LNCaP clone FGC (cell line): ENCODE measurements around the gene MATN4.

ENCODE experiments used
- DNase-seq: peaks from one replicate; pipeline ENCODE4 v3.0.0-alpha.2; 2011; ENCODE audit warnings: low read depth
- H3K4me3 ChIP-seq: 2 replicates; pipeline ENCODE4 v1.5.1; 2011; ENCODE audit warnings: mild to moderate bottlenecking, low read depth, low read length, control low read depth
- CTCF ChIP-seq: IDR thresholded peaks from 2 replicates; pipeline ENCODE4 v1.5.1; 2012; ENCODE audit warnings: mild to moderate bottlenecking; ENCODE audit not compliant: control insufficient read depth, insufficient read depth; ENCODE audit errors: extremely low read depth

The MATN4 gene

GRCh38 chr20:45305262-45305661, 2.8 kb downstream of the MATN4 start:
- no peak for TF ChIP-seq CTCF
- no peak overlapping the region for H3K4me3 ChIP-seq
- DNase-seq: no peak

GRCh38 chr20:45304464-45304999, 3.6 kb downstream of the MATN4 start:
- DNase-seq: no peak
- H3K4me3 ChIP-seq: no peak overlapping the region
- TF ChIP-seq CTCF: no peak

DNA sequence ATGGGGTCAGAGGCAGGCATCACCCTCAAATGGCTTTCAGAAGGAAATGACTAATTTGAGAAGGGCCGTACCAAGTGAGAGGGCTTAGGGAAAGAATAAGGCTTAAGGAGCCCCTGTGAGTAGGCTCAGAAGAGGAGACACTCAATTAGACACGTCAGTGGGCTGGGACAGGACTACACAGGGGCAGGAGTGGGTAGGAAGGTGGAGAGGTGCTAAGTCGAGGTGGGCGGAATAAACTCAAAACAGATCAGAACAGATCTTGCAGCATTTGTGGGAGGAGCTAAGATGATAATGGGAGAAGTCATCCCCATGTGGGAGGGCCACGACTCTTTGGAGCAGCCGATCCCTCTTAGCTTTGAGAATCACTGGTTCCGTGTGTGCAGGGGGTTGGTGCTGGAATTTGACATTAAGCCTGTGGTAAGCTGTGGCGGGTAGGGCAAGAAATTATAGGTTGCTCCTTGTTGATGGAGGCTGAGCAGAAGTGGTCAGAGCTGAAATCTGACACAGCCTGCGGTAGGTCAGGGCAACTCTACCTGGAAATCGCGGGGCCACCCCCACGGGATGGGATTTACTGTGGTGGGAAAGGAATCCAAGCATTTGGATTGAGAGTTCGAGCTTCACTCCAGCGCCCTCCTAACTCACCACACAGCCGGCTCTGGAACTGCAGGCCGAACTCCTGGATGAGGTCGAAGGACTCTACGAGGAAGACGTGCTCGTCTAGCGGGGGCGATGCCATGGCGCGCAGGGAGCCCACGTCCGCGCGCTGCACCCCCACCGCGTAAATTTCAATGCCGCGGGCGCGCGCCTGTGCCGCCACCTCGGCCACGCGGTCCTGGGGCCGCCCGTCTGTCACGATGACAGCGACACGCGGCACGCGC, 4.3 kb downstream of the MATN4 start:
- no peak overlapping the region for H3K4me3 ChIP-seq
- no peak for DNase-seq
- TF ChIP-seq CTCF: no peak

DNA sequence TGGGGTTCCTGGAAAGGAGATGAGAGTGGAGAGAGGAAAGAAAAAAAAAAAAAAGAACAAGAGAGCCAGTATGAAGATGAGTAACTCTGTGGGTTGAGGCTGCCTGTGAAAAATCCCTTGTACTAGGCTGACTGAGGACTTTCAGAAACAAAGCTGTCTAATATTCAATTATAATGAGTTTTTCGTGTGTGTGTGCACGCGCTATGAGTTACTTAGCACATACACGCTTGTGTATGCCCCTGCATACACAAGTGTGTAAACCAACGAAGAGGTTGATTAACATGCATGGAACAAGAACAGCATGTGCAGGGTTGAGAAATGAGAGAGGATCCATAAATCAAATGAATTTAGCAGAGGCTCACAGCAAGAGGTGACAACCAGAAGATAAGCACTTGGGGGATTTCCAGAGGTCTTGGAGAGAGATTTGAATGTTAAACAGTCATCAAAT, 6.3 kb downstream of the MATN4 start:
- TF ChIP-seq CTCF: no peak
- no peak overlapping the region for H3K4me3 ChIP-seq
- no peak for DNase-seq

DNA sequence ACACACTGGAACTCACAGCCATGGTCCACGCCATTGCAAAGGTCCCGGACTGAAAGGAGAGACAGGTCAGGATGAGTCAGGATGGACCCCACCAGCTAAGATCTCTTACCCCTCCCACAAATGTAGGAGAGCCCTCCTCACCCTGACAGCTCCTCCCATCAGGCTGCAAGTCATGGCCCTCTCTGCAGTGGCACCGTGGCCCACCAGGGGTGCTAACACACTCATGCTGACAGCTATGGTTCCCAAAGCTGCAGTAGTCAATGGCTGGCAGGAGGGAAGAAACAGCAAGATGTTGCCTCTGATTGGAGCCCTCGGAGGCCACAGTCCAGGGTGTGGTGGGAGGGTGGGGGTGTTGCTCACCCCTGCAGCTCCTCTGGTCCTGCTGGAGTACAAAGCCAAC, 7.1 kb downstream of the MATN4 start:
- DNase-seq: no peak
- no peak for TF ChIP-seq CTCF
- H3K4me3 ChIP-seq: no peak overlapping the region

GRCh38 chr20:45299786-45300185, 8.3 kb downstream of the MATN4 start:
- no peak for TF ChIP-seq CTCF
- DNase-seq: no peak
- no peak overlapping the region for H3K4me3 ChIP-seq
